Fibroblast of pulmonary artery (primary cell): ENCODE data around the gene MYH14.

Experiments used
- DNase-seq: peaks from one replicate; pipeline ENCODE4 v3.0.0-alpha.2; 2010; ENCODE audit warnings: low read depth
- H3K4me3 ChIP-seq: replicated peaks from 2 replicates; pipeline ENCODE4 v1.5.1; 2011; ENCODE audit warnings: low read depth, mild to moderate bottlenecking, control low read depth, low read length, moderate library complexity
- TF ChIP-seq, protein P1 (sequence below): IDR thresholded peaks from 2 replicates; pipeline ENCODE4 v1.5.1; 2011; ENCODE audit warnings: mild to moderate bottlenecking, control low read depth, low read length, inconsistent platforms; ENCODE audit errors: missing control alignments

The MYH14 gene

GRCh38 chr19:50266041-50266440, 62.6 kb downstream of the MYH14 start:
- H3K4me3 ChIP-seq: no peak overlapping the region
- TF ChIP-seq, protein P1, sequence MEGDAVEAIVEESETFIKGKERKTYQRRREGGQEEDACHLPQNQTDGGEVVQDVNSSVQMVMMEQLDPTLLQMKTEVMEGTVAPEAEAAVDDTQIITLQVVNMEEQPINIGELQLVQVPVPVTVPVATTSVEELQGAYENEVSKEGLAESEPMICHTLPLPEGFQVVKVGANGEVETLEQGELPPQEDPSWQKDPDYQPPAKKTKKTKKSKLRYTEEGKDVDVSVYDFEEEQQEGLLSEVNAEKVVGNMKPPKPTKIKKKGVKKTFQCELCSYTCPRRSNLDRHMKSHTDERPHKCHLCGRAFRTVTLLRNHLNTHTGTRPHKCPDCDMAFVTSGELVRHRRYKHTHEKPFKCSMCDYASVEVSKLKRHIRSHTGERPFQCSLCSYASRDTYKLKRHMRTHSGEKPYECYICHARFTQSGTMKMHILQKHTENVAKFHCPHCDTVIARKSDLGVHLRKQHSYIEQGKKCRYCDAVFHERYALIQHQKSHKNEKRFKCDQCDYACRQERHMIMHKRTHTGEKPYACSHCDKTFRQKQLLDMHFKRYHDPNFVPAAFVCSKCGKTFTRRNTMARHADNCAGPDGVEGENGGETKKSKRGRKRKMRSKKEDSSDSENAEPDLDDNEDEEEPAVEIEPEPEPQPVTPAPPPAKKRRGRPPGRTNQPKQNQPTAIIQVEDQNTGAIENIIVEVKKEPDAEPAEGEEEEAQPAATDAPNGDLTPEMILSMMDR: no peak
- DNase-seq: no peak

- no peak for DNase-seq
- no peak overlapping the region for H3K4me3 ChIP-seq
- TF ChIP-seq, protein P1: no peak
Observed at GRCh38 chr19:50266896-50267295, 63.5 kb downstream of the MYH14 start.

DNA sequence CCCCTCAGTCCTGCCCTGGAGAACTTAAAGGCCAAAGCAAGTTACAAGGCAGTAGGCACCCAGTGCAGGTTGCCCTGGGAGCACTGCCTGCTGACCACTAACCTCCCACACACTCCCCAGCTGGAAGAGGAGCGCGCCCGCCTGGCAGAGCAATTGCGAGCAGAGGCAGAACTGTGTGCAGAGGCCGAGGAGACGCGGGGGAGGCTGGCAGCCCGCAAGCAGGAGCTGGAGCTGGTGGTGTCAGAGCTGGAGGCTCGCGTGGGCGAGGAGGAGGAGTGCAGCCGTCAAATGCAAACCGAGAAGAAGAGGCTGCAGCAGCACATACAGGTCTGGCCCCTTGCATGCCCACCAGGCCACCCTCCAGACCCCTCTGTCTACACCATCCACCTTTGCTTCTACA, 64.6 kb downstream of the MYH14 start:
- no peak overlapping the region for H3K4me3 ChIP-seq
- TF ChIP-seq, protein P1: no peak
- DNase-seq: peak; percentile 5

DNA sequence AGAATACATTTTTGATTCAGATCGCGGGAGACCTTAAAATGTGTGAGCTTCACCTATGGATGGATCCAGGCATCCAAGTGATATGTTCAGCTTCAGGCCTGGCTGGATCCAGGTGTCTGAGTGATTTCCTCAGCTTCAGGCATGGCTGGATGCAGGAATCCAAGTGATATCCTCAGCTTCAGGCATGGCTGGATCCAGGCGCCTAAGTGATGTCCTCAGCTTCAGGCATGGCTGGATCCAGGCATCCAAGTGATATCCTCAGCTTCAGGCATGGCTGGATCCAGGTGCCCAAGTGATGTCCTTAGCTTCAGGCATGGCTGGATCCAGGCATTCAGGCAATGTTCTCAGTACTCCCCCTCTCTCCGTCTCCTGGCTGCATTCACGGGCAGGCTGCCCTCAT, 65.1 kb downstream of the MYH14 start:
- no peak for DNase-seq
- H3K4me3 ChIP-seq: no peak overlapping the region
- TF ChIP-seq, protein P1: no peak

DNA sequence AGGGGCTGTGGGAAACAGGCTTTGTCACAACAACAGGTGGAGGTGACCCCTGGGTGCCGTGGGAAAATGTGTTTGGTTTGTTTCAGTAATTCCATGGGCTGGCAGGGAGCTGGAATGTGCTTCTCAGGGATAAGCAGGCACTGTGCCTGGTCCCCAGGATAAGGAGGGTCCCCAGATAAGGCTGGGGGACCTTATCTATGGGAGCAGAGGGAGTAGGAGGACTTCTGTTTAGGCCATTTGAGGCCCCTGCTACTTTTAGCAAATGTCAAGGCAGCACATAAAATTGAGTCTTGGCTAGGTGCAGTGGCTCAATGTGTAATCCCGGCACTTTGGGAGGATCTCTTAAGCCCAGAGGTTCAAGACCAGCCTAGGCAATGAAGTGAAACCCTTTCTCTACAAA, 66.2 kb downstream of the MYH14 start:
- no peak for DNase-seq
- TF ChIP-seq, protein P1: no peak
- H3K4me3 ChIP-seq: no peak overlapping the region

GRCh38 chr19:50272263-50272897, 69.0 kb downstream of the MYH14 start:
- H3K4me3 ChIP-seq: no peak overlapping the region
- TF ChIP-seq, protein P1: no peak

GRCh38 chr19:50273821-50274220, 70.4 kb downstream of the MYH14 start:
- TF ChIP-seq, protein P1: no peak
- no peak for DNase-seq
- H3K4me3 ChIP-seq: no peak overlapping the region

More at GRCh38 chr19:50272263-50272897, 69.0 kb downstream of the MYH14 start:
- DNase-seq: no peak
